HG02970 (cell line): ENCODE measurements around the gene POLN.
"Not testable (repeated sequence)": the region's sequence is repeated elsewhere in the genome, so short reads cannot be mapped to it uniquely, and the experiment has no call there.

Source experiments
- ATAC-seq: cut with Tn5 transposase; IDR thresholded peaks from one replicate; pipeline ENCODE4 v1.9.1; 2021; ENCODE audit warnings: mild to moderate bottlenecking, moderate library complexity, moderate number of reproducible peaks; ENCODE audit not compliant: unreplicated experiment, low FRiP score

The POLN gene

GRCh38 chr4:2231082-2231481 is 10.8 kb downstream of the POLN start:
- ATAC-seq, result no peak

GRCh38 chr4:2226261-2226660 is 15.7 kb downstream of the POLN start:
- ATAC-seq, result no peak

GRCh38 chr4:2222838-2223237 is 19.1 kb downstream of the POLN start:
- no peak for ATAC-seq

- ATAC-seq, result not testable (repeated sequence)
Measured at GRCh38 chr4:2221378-2221777, 20.5 kb downstream of the POLN start.

GRCh38 chr4:2220016-2220630 is 21.8 kb downstream of the POLN start:
- ATAC-seq, result no peak

GRCh38 chr4:2219233-2219760 is 22.6 kb downstream of the POLN start:
- ATAC-seq, result no peak

- no peak for ATAC-seq
Measured at GRCh38 chr4:2218436-2218835, 23.5 kb downstream of the POLN start.

- ATAC-seq, result no peak
Measured at GRCh38 chr4:2217726-2218125, 24.2 kb downstream of the POLN start.

GRCh38 chr4:2212831-2213230 is 29.1 kb downstream of the POLN start:
- no peak for ATAC-seq

- not testable (repeated sequence) for ATAC-seq
Measured at GRCh38 chr4:2202789-2203188, 39.1 kb downstream of the POLN start.

GRCh38 chr4:2194496-2194895 is 47.4 kb downstream of the POLN start:
- no peak for ATAC-seq

- ATAC-seq, result no peak
Measured at GRCh38 chr4:2193326-2193725, 48.6 kb downstream of the POLN start.

- ATAC-seq, result no peak
Measured at GRCh38 chr4:2186865-2187172, 55.1 kb downstream of the POLN start.

- ATAC-seq, result no peak
Measured at GRCh38 chr4:2186133-2186864, 55.6 kb downstream of the POLN start.

GRCh38 chr4:2183394-2183793 is 58.5 kb downstream of the POLN start:
- no peak for ATAC-seq

- ATAC-seq, result no peak
Measured at GRCh38 chr4:2182994-2183393, 58.9 kb downstream of the POLN start.

- ATAC-seq, result no peak
Measured at GRCh38 chr4:2180410-2180809, 61.5 kb downstream of the POLN start.

- no peak for ATAC-seq
Measured at GRCh38 chr4:2179717-2180116, 62.2 kb downstream of the POLN start.

GRCh38 chr4:2178986-2179385 is 62.9 kb downstream of the POLN start:
- ATAC-seq, result no peak

- ATAC-seq, result no peak
Measured at GRCh38 chr4:2177443-2178093, 64.4 kb downstream of the POLN start.

- no peak for ATAC-seq
Measured at GRCh38 chr4:2175990-2176698, 65.8 kb downstream of the POLN start.
